ENCODE measurements around the gene CD79B.

GRCh38 chr17:63916566-63917185 lies 15.5 kb downstream of the CD79B start:
- TF ChIP-seq CTCF (IDR thresholded peaks at IDR 0.05) (no peak), POLR2A (IDR thresholded peaks at IDR 0.05) (no peak)
